CD4-positive, CD25-positive, alpha-beta regulatory T cell (primary cell): ENCODE measurements around the gene PARVA. TPM values are rescaled to one million over a fixed set of nuclear protein-coding genes. Genes with fewer than 3 reads are reported as not detected.

Source experiments
- ATAC-seq, 2 donors: fragments of 150-1000 bp; cut with Tn5 transposase; one replicate each; pipeline ENCODE4 v1.10.0; 2021; ENCODE audit warnings: low read depth in 2 of 2, moderate number of reproducible peaks in 2 of 2, moderate library complexity in 1 of 2
- DNase-seq, 3 donors: peaks; one replicate each; pipeline versions ENCODE4 v3.0.0 to v3.0.0-alpha.2; 2012 to 2022; ENCODE audit warnings: mixed read lengths in 1 of 3
- H3K27ac ChIP-seq: one replicate; pipeline ENCODE4 v1.7.0; 2013; ENCODE audit warnings: mild to moderate bottlenecking, low read length; ENCODE audit not compliant: insufficient read depth, poor library complexity, severe bottlenecking
- H3K27me3 ChIP-seq: one replicate; pipeline ENCODE4 v1.7.0; 2013; ENCODE audit warnings: low read length; ENCODE audit not compliant: control insufficient read depth, insufficient read depth
- H3K36me3 ChIP-seq: one replicate; pipeline ENCODE4 v1.7.0; 2013; ENCODE audit warnings: mild to moderate bottlenecking, low read length, moderate library complexity; ENCODE audit not compliant: control insufficient read depth, insufficient read depth
- H3K4me1 ChIP-seq: 2 replicates; pipeline ENCODE4 v1.7.0; 2013; ENCODE audit warnings: mild to moderate bottlenecking, low read length; ENCODE audit not compliant: insufficient read depth, control insufficient read depth, poor library complexity, severe bottlenecking
- H3K4me3 ChIP-seq: one replicate; pipeline ENCODE4 v1.7.0; 2013; ENCODE audit warnings: low read depth, mild to moderate bottlenecking, low read length, moderate library complexity
- H3K9me3 ChIP-seq, 2 experiments: 1 replicate in 1 of 2; 2 replicates in 1 of 2; pipeline ENCODE4 v1.7.0; 2013; ENCODE audit warnings: low read length in 2 of 2, mild to moderate bottlenecking in 1 of 2, moderate library complexity in 1 of 2; ENCODE audit not compliant: control insufficient read depth in 2 of 2
- H3K27ac Mint-ChIP-seq, 3 donors: one replicate each; pipeline ENCODE4 v1.8.0; 2020 to 2022; ENCODE audit warnings: mild to moderate bottlenecking in 3 of 3, mixed read lengths in 3 of 3, moderate library complexity in 2 of 3
- H3K27me3 Mint-ChIP-seq: one replicate; pipeline ENCODE4 v1.8.0; 2022; ENCODE audit warnings: mild to moderate bottlenecking, mixed read lengths
- H3K36me3 Mint-ChIP-seq: one replicate; pipeline ENCODE4 v1.8.0; 2020; ENCODE audit warnings: mixed read lengths
- H3K4me1 Mint-ChIP-seq, 4 donors: one replicate each; pipeline ENCODE4 v1.8.0; 2020 to 2022; ENCODE audit warnings: mixed read lengths in 4 of 4, mild to moderate bottlenecking in 1 of 4
- H3K4me3 Mint-ChIP-seq, 4 donors: one replicate each; pipeline ENCODE4 v1.8.0; 2020 to 2022; ENCODE audit warnings: mild to moderate bottlenecking in 4 of 4, mixed read lengths in 4 of 4, moderate library complexity in 3 of 4
- H3K9me3 Mint-ChIP-seq, 7 donors: one replicate each; pipeline ENCODE4 v1.8.0; 2020 to 2022; ENCODE audit warnings: mixed read lengths in 7 of 7, mild to moderate bottlenecking in 3 of 7, moderate library complexity in 2 of 7
- polyA plus RNA-seq, 4 donors: library from polyadenylated mRNA; unstranded; fragments of 300-500 nt; fragmentation: Illumina TruSeq; gene quantifications; one replicate each; pipeline ENCODE4 v1.2.3, GENCODE V29; 2021
- total RNA-seq: library from RNA; stranded (reverse); gene quantifications from one replicate; pipeline ENCODE4 v1.2.3, GENCODE V29; 2022

The PARVA gene
- total and polyA plus RNA-seq, 5 donors from 2014 or later = 0.09 to 0.31 (median 0.24) TPM; not detected in 1

GRCh38 chr11:12416552-12416951 is 39.2 kb downstream of the PARVA start:
- no peak overlapping the region for H3K27ac Mint-ChIP-seq
- H3K4me1 Mint-ChIP-seq = peaks cover 0 to 2% (median 0%) of the 10 kb centered on the region in 4 donors
- Histone ChIP-seq H3K9me3 (no peaks in the 10 kb centered on the region), H3K27me3 (peaks cover 2% of the 10 kb centered on the region), H3K36me3 (no peaks in the 10 kb centered on the region), H3K4me3 (no peak overlapping the region), H3K4me1 (no peaks in the 10 kb centered on the region), H3K27ac (no peak overlapping the region)
- no peak overlapping the region for H3K4me3 Mint-ChIP-seq
- ATAC-seq (no peak), DNase-seq (no peak)
- peaks cover 11% of the 10 kb centered on the region for H3K27me3 Mint-ChIP-seq
- H3K36me3 Mint-ChIP-seq = no peaks in the 10 kb centered on the region
- peaks cover 0 to 3% (median 0%) of the 10 kb centered on the region in 7 donors for H3K9me3 Mint-ChIP-seq

- H3K9me3 ChIP-seq = no peaks in the 10 kb centered on the region
- H3K4me1 ChIP-seq = no peaks in the 10 kb centered on the region
- DNase-seq (no peak), ATAC-seq (no peak)
- Mint-ChIP-seq H3K27me3 (peaks cover 11% of the 10 kb centered on the region), H3K4me3 (no peak overlapping the region), H3K36me3 (no peaks in the 10 kb centered on the region), H3K27ac (no peak overlapping the region), H3K4me1 (peaks cover 0 to 2% (median 0%) of the 10 kb centered on the region in 4 donors), H3K9me3 (peaks cover 0 to 3% (median 0%) of the 10 kb centered on the region in 7 donors)
- H3K27me3 ChIP-seq = peaks cover 4% of the 10 kb centered on the region
- no peak overlapping the region for H3K27ac ChIP-seq
- H3K4me3 ChIP-seq = no peak overlapping the region
- H3K36me3 ChIP-seq = no peaks in the 10 kb centered on the region
Measured at GRCh38 chr11:12417691-12418611, 40.6 kb downstream of the PARVA start.

GRCh38 chr11:12420040-12420439 is 42.7 kb downstream of the PARVA start:
- H3K9me3 Mint-ChIP-seq = peaks cover 0 to 3% (median 0%) of the 10 kb centered on the region in 7 donors
- H3K9me3 ChIP-seq = no peaks in the 10 kb centered on the region

GRCh38 chr11:12420706-12421105 is 43.3 kb downstream of the PARVA start:
- Histone ChIP-seq H3K4me3 (no peak overlapping the region), H3K9me3 (no peaks in the 10 kb centered on the region), H3K4me1 (no peaks in the 10 kb centered on the region), H3K27ac (no peak overlapping the region), H3K36me3 (no peaks in the 10 kb centered on the region), H3K27me3 (peaks cover 5% of the 10 kb centered on the region)
- Mint-ChIP-seq H3K4me1 (peaks cover 0 to 2% (median 0%) of the 10 kb centered on the region in 4 donors), H3K9me3 (peaks cover 0 to 3% (median 0%) of the 10 kb centered on the region in 7 donors), H3K4me3 (no peak overlapping the region), H3K27ac (no peak overlapping the region), H3K27me3 (peaks cover 9% of the 10 kb centered on the region), H3K36me3 (no peaks in the 10 kb centered on the region)
- no peak for ATAC-seq
- DNase-seq = no peak

More at GRCh38 chr11:12420040-12420439, 42.7 kb downstream of the PARVA start:
- no peaks in the 10 kb centered on the region for H3K4me1 ChIP-seq
- H3K36me3 Mint-ChIP-seq = no peaks in the 10 kb centered on the region
- no peak overlapping the region for H3K27ac ChIP-seq
- H3K4me3 ChIP-seq = no peak overlapping the region
- ATAC-seq (no peak), DNase-seq (no peak)
- no peak overlapping the region for H3K4me3 Mint-ChIP-seq
- peaks cover 0 to 2% (median 0%) of the 10 kb centered on the region in 4 donors for H3K4me1 Mint-ChIP-seq
- H3K27me3 ChIP-seq = peaks cover 2% of the 10 kb centered on the region
- peaks cover 7% of the 10 kb centered on the region for H3K27me3 Mint-ChIP-seq
- no peaks in the 10 kb centered on the region for H3K36me3 ChIP-seq
- H3K27ac Mint-ChIP-seq = no peak overlapping the region

GRCh38 chr11:12421386-12421785 is 44.0 kb downstream of the PARVA start:
- Mint-ChIP-seq H3K27me3 (peaks cover 6% of the 10 kb centered on the region), H3K4me3 (no peak overlapping the region), H3K4me1 (peaks cover 0 to 2% (median 0%) of the 10 kb centered on the region in 4 donors), H3K27ac (no peak overlapping the region), H3K9me3 (peaks cover 0 to 3% (median 0%) of the 10 kb centered on the region in 7 donors), H3K36me3 (no peaks in the 10 kb centered on the region)
- Histone ChIP-seq H3K4me1 (no peaks in the 10 kb centered on the region), H3K27me3 (peaks cover 5% of the 10 kb centered on the region), H3K36me3 (no peaks in the 10 kb centered on the region), H3K9me3 (no peaks in the 10 kb centered on the region), H3K27ac (no peak overlapping the region), H3K4me3 (no peak overlapping the region)
- ATAC-seq (no peak), DNase-seq (no peak)

- Mint-ChIP-seq H3K4me3 (no peak overlapping the region), H3K9me3 (no peaks in the 10 kb centered on the region), H3K27me3 (peaks cover 6% of the 10 kb centered on the region), H3K27ac (no peak overlapping the region), H3K4me1 (no peaks in the 10 kb centered on the region), H3K36me3 (no peaks in the 10 kb centered on the region)
- Histone ChIP-seq H3K4me3 (no peak overlapping the region), H3K9me3 (no peaks in the 10 kb centered on the region), H3K27ac (no peak overlapping the region), H3K36me3 (no peaks in the 10 kb centered on the region), H3K4me1 (no peaks in the 10 kb centered on the region), H3K27me3 (peaks cover 5% of the 10 kb centered on the region)
- no peak for ATAC-seq
- no peak for DNase-seq
Measured at GRCh38 chr11:12426176-12426575, 48.8 kb downstream of the PARVA start.

GRCh38 chr11:12429155-12429554 is 51.8 kb downstream of the PARVA start:
- Histone ChIP-seq H3K9me3 (no peaks in the 10 kb centered on the region), H3K36me3 (no peaks in the 10 kb centered on the region), H3K4me3 (no peak overlapping the region), H3K4me1 (no peaks in the 10 kb centered on the region), H3K27ac (no peak overlapping the region), H3K27me3 (peaks cover 3% of the 10 kb centered on the region)
- Mint-ChIP-seq H3K36me3 (no peaks in the 10 kb centered on the region), H3K27me3 (peaks cover 6% of the 10 kb centered on the region), H3K27ac (no peak overlapping the region), H3K9me3 (no peaks in the 10 kb centered on the region), H3K4me3 (no peak overlapping the region), H3K4me1 (no peaks in the 10 kb centered on the region)
- no peak for DNase-seq
- ATAC-seq = no peak

DNA sequence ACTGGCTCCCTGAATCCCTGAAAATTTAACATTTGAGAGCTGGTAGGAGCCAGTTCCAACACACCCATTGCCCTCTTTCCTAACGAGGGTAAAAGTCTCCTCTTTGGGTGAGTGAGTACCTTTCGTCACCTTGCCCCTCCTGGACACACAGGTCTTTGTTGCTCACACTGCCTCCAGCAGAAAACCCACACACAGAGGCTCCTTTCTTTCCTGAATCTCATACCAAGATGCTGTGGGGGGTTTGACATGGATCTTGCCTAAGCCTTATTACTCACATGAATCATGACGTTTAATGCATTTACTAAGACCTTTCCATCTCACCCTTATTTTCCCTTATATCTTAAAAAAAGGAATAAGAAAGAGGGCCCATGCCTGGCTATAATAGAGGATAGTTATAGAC is 53.0 kb downstream of the PARVA start:
- DNase-seq = no peak
- Histone ChIP-seq H3K4me3 (no peak overlapping the region), H3K36me3 (no peaks in the 10 kb centered on the region), H3K9me3 (no peaks in the 10 kb centered on the region), H3K27ac (no peak overlapping the region), H3K27me3 (no peaks in the 10 kb centered on the region), H3K4me1 (no peaks in the 10 kb centered on the region)
- Mint-ChIP-seq H3K4me3 (no peak overlapping the region), H3K27me3 (peaks cover 2% of the 10 kb centered on the region), H3K27ac (no peak overlapping the region), H3K9me3 (no peaks in the 10 kb centered on the region), H3K4me1 (no peaks in the 10 kb centered on the region), H3K36me3 (peaks cover 6% of the 10 kb centered on the region)
- no peak for ATAC-seq
